GM12878 (cell line): ENCODE data around the gene CDC16. TPM values are rescaled to one million over a fixed set of nuclear protein-coding genes. Genes with fewer than 3 reads are reported as not detected.

ENCODE experiments used
- ATAC-seq: fragments of 200-7000 bp; cut with Tn5 transposase; 3 replicates; pipeline ENCODE4 v1.9.1; 2020; ENCODE audit warnings: mild to moderate bottlenecking, moderate library complexity
- BruUV-seq: library from RNA; stranded (reverse); fragments of 400-500 nt; replicated peaks from 2 replicates; lab custom pipeline; 2021; lab: Mats Ljungman, UMichigan
- CTCF ChIA-PET: fragments of 300-600 bp; sonication (Branson Sonifier 250); formaldehyde crosslinking; extraction: SDS; loops from one replicate; lab custom pipeline; 2021; ENCODE audit warnings: inconsistent platforms; lab: Yijun Ruan, JAX
- POLR2A ChIA-PET: fragments of 350-600 bp; formaldehyde crosslinking; extraction: SDS; loops from one replicate; lab custom pipeline; 2021; ENCODE audit warnings: inconsistent platforms; lab: Charles Lee
- RAD21 ChIA-PET: fragments of 300-600 bp; sonication (Branson Sonifier 250); formaldehyde crosslinking; loops from one replicate; lab custom pipeline; 2023; ENCODE audit warnings: antibody characterized with exemption; ENCODE audit not compliant: unreplicated experiment; lab: Charles Lee
- SMC1A ChIA-PET: fragments of 300-600 bp; sonication (Branson Sonifier 250); formaldehyde crosslinking; loops from one replicate; lab custom pipeline; 2023; ENCODE audit not compliant: unreplicated experiment, uncharacterized antibody; lab: Charles Lee
- DNase-seq: peaks from one replicate; pipeline ENCODE4 v3.0.0-alpha.2; 2011; ENCODE audit warnings: low read depth, low spot score
- FAIRE-seq: peaks from 3 replicates; lab custom pipeline; 2011; peaks lifted over from hg19 to GRCh38; lab: Jason Lieb, UNC
- H2AFZ ChIP-seq: 2 replicates; pipeline ENCODE4 v1.6.0; 2011; ENCODE audit warnings: low read depth, low read length, control low read depth; ENCODE audit not compliant: control insufficient read depth
- H3K27ac ChIP-seq: 2 replicates; pipeline ENCODE4 v1.5.1; 2011; ENCODE audit warnings: control low read depth; ENCODE audit not compliant: control insufficient read depth, insufficient read depth
- H3K27me3 ChIP-seq, 2 experiments: replicated peaks in 1 of 2; 2 replicates each; pipeline versions ENCODE4 v1.6.0 to v1.6.1; 2011; ENCODE audit warnings: low read length in 1 of 2; ENCODE audit not compliant: control insufficient read depth in 2 of 2, insufficient read depth in 2 of 2
- H3K36me3 ChIP-seq, 2 experiments: 2 replicates each; pipeline ENCODE4 v1.5.1; 2011; ENCODE audit warnings: low read length in 1 of 2; ENCODE audit not compliant: control insufficient read depth in 2 of 2, insufficient read depth in 2 of 2
- H3K4me1 ChIP-seq: 2 replicates; pipeline ENCODE4 v1.6.1; 2011; ENCODE audit warnings: mild to moderate bottlenecking, low read length, moderate library complexity, mixed read lengths; ENCODE audit not compliant: control insufficient read depth, insufficient read depth
- H3K4me2 ChIP-seq: 2 replicates; pipeline ENCODE4 v1.6.0; 2011; ENCODE audit warnings: control low read depth; ENCODE audit not compliant: control insufficient read depth, insufficient read depth
- H3K4me3 ChIP-seq: fragments of 200-600 bp; sonication (generic); 2 replicates; pipeline ENCODE4 v1.5.1; 2016
- H3K79me2 ChIP-seq: 2 replicates; pipeline ENCODE4 v1.6.0; 2011; ENCODE audit warnings: low read length; ENCODE audit not compliant: control insufficient read depth, insufficient read depth
- H3K9ac ChIP-seq: 2 replicates; pipeline ENCODE4 v1.8.0; 2011; ENCODE audit warnings: low read length, control low read depth, mixed read lengths; ENCODE audit not compliant: control insufficient read depth, insufficient read depth
- H3K9me3 ChIP-seq: replicated peaks from 3 replicates; pipeline ENCODE4 v1.5.1; 2011; ENCODE audit warnings: mild to moderate bottlenecking, low read length; ENCODE audit not compliant: control insufficient read depth, insufficient read depth
- H4K20me1 ChIP-seq: 2 replicates; pipeline ENCODE4 v1.6.0; 2011; ENCODE audit not compliant: control insufficient read depth, insufficient read depth
- IKZF2 ChIP-seq, 2 experiments: fragments of 450-650 bp; IDR thresholded peaks; 2 replicates each; pipeline ENCODE4 v1.6.1; 2017; ENCODE audit warnings: mild to moderate bottlenecking in 2 of 2, moderate library complexity in 2 of 2
- MLLT1 ChIP-seq: fragments of 450-650 bp; IDR thresholded peaks from 2 replicates; pipeline ENCODE4 v1.6.1; 2016; ENCODE audit warnings: mild to moderate bottlenecking
- NFYA ChIP-seq: IDR thresholded peaks from 2 replicates; pipeline ENCODE4 v1.6.1; 2011; ENCODE audit warnings: low read depth, mild to moderate bottlenecking, low read length, improper control_type of control experiment, borderline replicate concordance
- POLR2AphosphoS2 ChIP-seq: IDR thresholded peaks from 2 replicates; pipeline ENCODE4 v1.6.1; 2011; ENCODE audit warnings: low read depth, mild to moderate bottlenecking, low read length, improper control_type of control experiment, moderate library complexity
- POU2F2 ChIP-seq: IDR thresholded peaks from 3 replicates; pipeline ENCODE4 v1.6.1; 2011; ENCODE audit warnings: low read depth, mild to moderate bottlenecking, low read length, borderline replicate concordance
- REST ChIP-seq: IDR thresholded peaks from 2 replicates; pipeline ENCODE4 v1.6.1; 2012; ENCODE audit warnings: mild to moderate bottlenecking, low read depth, low read length
- TCF3 ChIP-seq: IDR thresholded peaks from 2 replicates; pipeline ENCODE4 v1.6.1; 2012; ENCODE audit warnings: low read depth, mild to moderate bottlenecking, low read length, borderline replicate concordance; ENCODE audit not compliant: insufficient read depth
- ZNF217 ChIP-seq: fragments of 450-650 bp; IDR thresholded peaks from 2 replicates; pipeline ENCODE4 v1.6.1; 2017; ENCODE audit warnings: antibody characterized with exemption, mild to moderate bottlenecking
- ZNF592 ChIP-seq: fragments of 450-650 bp; IDR thresholded peaks from 2 replicates; pipeline ENCODE4 v1.6.1; 2017; ENCODE audit warnings: mild to moderate bottlenecking, moderate library complexity
- whole genome bisulfite sequencing: methylation state at CpG from one replicate; pipeline ENCODE4 v1.1.6; 2016; ENCODE audit warnings: low lambda C conversion rate; ENCODE audit not compliant: insufficient replicate concordance, insufficient coverage; ENCODE audit errors: missing lambda C conversion rate; 5-methylcytosine and 5-hydroxymethylcytosine counted together
- in situ Hi-C: fragments of 300-500 bp; cut with MboI; formaldehyde crosslinking; loops from 9 replicates; pipeline ENCODE4 v1.14.3; 2018; ENCODE audit warnings: mixed read lengths
- intact Hi-C: fragments of 100-400 bp; cut with micrococcal nuclease; formaldehyde crosslinking; loops from one replicate; pipeline ENCODE4 v1.14.2; 2022; ENCODE audit not compliant: unreplicated experiment
- polyA plus RNA-seq, 11 experiments: library from polyadenylated mRNA; depleted of rRNA in 4 of 11; unstranded in 6 of 11; stranded (reverse) in 5 of 11; fragments of >200 nt; fragmentation: Nextera tagmentation in 4 of 11; fragmentation: Illumina TruSeq in 1 of 11; extraction: Ambion mirVana in 4 of 11; extraction: Trizol in 1 of 11; gene quantifications; 1 replicate in 1 of 11; 2 replicates in 10 of 11; pipeline versions ENCODE4 v1.2.1 to v1.2.3, GENCODE V29; 2011 to 2016; ENCODE audit warnings: inconsistent platforms in 2 of 11, missing spikeins in 2 of 11, low read depth in 1 of 11
- total RNA-seq, 4 experiments: library from RNA; depleted of rRNA in 3 of 4; stranded (reverse); fragments of >200 nt in 3 of 4; fragmentation: Illumina TruSeq in 1 of 4; extraction: Trizol in 1 of 4; gene quantifications; 2 replicates each; pipeline versions ENCODE4 v1.2.1 to v1.2.3, GENCODE V29; 2013 to 2021

CDC16 gene
- total and polyA plus RNA-seq, 10 of the 15 experiments (the other 5 are each of a cell fraction or from before 2014, with no cell fraction given) = 15.4 to 92.9 (median 31.4) TPM

GRCh38 chr13:114266241-114266640 is 31.5 kb downstream of the CDC16 start (continued):
- no peak for TF ChIP-seq ZNF592

- in situ Hi-C loops (no loop called here), intact Hi-C loops (no loop called here)
- SMC1A ChIA-PET = no interaction called here
- H4K20me1 ChIP-seq = no peaks in the 10 kb centered on the region
- H2AFZ ChIP-seq = no peak overlapping the region
- 40% methylated on average over 6 of the region's 6 CpGs for WGBS
- no peaks in the 10 kb centered on the region for H3K79me2 ChIP-seq
- POLR2A ChIA-PET = interaction anchor here (1.3 kb wide), 1 partner anchor 11 kb away, joined by 4 read pairs; no protein-coding TSS in a partner anchor
- RAD21 ChIA-PET = no interaction called here
- H3K4me2 ChIP-seq = no peak overlapping the region
- H3K9me3 ChIP-seq = peaks cover 7% of the 10 kb centered on the region; the same call in 2 of the 3 replicates
- H3K36me3 ChIP-seq = peaks cover 6 to 18% of the 10 kb centered on the region in 2 experiments; a peak in 3 of 4 replicates
- no peak overlapping the region for H3K27ac ChIP-seq
- CTCF ChIA-PET = no interaction called here
- H3K4me3 ChIP-seq = no peak overlapping the region
- BruUV-seq = no TSS peak
- DNase-seq = no peak
- peak; percentile 66 for ATAC-seq
- H3K4me1 ChIP-seq = peaks cover 7% of the 10 kb centered on the region; the same call in 1 of the 2 replicates
- H3K9ac ChIP-seq = no peak overlapping the region
- no peaks in the 10 kb centered on the region for H3K27me3 ChIP-seq
- no peak for FAIRE-seq
- 0 out of 3 replicates have a peak, but pooled peaks have one; percentile 56 for TF ChIP-seq POU2F2
- TF ChIP-seq NFYA = no peak
- TF ChIP-seq IKZF2 (IDR thresholded peaks at IDR 0.05) = no peak
- TF ChIP-seq TCF3 = no peak
- TF ChIP-seq MLLT1 = no peak
- TF ChIP-seq REST = no peak
- no peak for TF ChIP-seq ZNF217
- TF ChIP-seq POLR2AphosphoS2 = no peak
Observed at GRCh38 chr13:114268344-114269280, 33.9 kb downstream of the CDC16 start.
